ENCODE data around the gene LANCL1.

Gene LANCL1

GRCh38 chr2:210389856-210390255 is 86.7 kb downstream of the LANCL1 start:
- DNase-seq (ENCODE audit: low read depth), result no peak

- no peak for DNase-seq (ENCODE audit: low read depth)
Measured at GRCh38 chr2:210388148-210388547, 88.4 kb downstream of the LANCL1 start.

- DNase-seq (ENCODE audit: low read depth), result no peak
Measured at GRCh38 chr2:210387074-210387473, 89.5 kb downstream of the LANCL1 start.
